Measurements from ENCODE around the gene IL4.
"Not testable (repeated sequence)": the region's sequence is repeated elsewhere in the genome, so short reads cannot be mapped to it uniquely, and the experiment has no call there.

The IL4 gene

DNA sequence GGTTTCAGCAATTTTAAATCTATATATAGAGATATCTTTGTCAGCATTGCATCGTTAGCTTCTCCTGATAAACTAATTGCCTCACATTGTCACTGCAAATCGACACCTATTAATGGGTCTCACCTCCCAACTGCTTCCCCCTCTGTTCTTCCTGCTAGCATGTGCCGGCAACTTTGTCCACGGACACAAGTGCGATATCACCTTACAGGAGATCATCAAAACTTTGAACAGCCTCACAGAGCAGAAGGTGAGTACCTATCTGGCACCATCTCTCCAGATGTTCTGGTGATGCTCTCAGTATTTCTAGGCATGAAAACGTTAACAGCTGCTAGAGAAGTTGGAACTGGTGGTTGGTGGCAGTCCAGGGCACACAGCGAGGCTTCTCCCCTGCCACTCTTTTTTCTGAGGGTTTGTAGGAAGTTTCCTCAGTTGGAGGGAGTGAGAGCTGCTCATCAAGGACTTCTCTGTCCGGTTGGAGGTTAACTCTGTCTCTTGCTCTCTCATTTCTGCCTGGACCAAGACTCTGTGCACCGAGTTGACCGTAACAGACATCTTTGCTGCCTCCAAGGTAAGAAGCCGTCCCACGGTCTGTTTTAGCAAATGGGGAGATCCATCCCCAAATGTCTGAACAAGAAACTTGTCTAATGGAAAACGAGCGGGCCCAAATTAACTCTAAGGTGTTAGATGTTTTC is at the start of gene IL4:
Gene IL4 (plus strand): TSS at position 51 of the 692 bp plus-strand sequence. CDS start 62 bp downstream, at position 113.
- Mint-ChIP-seq H3K27me3 (peaks cover 7% of the 10 kb centered on the region), H3K27ac (peak within 1 kb of the TSS; percentile 27 to 63), H3K9me3 (peaks cover 0 to 6% of the 10 kb centered on the region in 2 donors), H3K4me1 (peaks cover 39% of the 10 kb centered on the region), H3K4me3 (peak within 1 kb of the TSS in 1 of 2 donors; percentile 49)
- DNase-seq (no peak), ATAC-seq (no peak)

GRCh38 chr5:132627470-132627869 is 46.3 kb upstream of the IL4 start:
- Mint-ChIP-seq H3K27me3 (no peaks in the 10 kb centered on the region), H3K27ac (peak overlapping the region in 1 of 2 donors; percentile 0), H3K4me3 (no peak overlapping the region), H3K9me3 (no peaks in the 10 kb centered on the region), H3K4me1 (peaks cover 31% of the 10 kb centered on the region)
- no peak for DNase-seq
- no peak for ATAC-seq

- Mint-ChIP-seq H3K4me1 (peaks cover 26% of the 10 kb centered on the region), H3K4me3 (no peak overlapping the region), H3K27ac (no peak overlapping the region), H3K27me3 (no peaks in the 10 kb centered on the region), H3K9me3 (no peaks in the 10 kb centered on the region)
- ATAC-seq = no peak
- DNase-seq = no peak
Measured at GRCh38 chr5:132628814-132629213, 45.0 kb upstream of the IL4 start.

DNA sequence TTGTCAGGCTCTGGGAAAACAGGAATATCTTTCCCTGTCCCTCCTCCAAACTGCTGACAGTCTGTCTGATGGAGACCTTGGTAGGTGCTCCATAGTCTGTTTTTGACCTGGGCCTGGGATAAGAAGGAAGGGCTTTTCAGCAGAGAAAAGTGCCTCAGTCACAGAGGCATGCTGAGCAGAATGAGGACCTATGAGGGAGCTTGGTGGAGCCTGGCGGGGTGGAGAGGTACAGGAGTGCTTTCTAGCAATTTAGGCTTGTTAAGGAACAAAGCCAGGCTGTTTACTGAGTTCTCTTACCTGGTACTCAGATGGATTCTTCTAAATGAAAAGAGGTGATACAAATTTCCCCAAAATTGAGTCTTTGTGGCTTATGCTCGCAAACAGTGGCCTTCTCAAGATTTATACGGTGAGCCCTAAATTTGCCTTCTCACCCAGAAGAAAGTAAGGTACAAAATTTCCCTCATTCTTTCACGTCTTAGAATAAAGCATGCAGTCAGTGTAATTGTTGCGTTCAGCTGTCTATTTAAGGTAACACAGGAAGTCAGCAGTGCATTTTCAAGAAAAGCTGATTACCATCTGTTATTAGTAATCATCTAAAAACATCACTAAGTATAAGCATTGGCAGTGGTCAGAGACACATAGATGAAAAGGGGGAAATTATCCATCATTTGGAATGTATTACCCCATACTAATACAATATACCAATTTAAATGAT is 44.4 kb upstream of the IL4 start:
- Mint-ChIP-seq H3K9me3 (no peaks in the 10 kb centered on the region), H3K4me3 (no peak overlapping the region), H3K27me3 (no peaks in the 10 kb centered on the region), H3K4me1 (peaks cover 26% of the 10 kb centered on the region), H3K27ac (no peak overlapping the region)
- ATAC-seq (no peak), DNase-seq (no peak)

GRCh38 chr5:132633587-132633986 is 40.2 kb upstream of the IL4 start:
- peaks cover 65% of the 10 kb centered on the region for H3K4me1 Mint-ChIP-seq
- ATAC-seq, H3K27me3 Mint-ChIP-seq, DNase-seq, H3K4me3 Mint-ChIP-seq, H3K27ac Mint-ChIP-seq, H3K9me3 Mint-ChIP-seq: not testable (repeated sequence)

GRCh38 chr5:132635873-132636272 is 37.9 kb upstream of the IL4 start:
- DNase-seq = no peak

DNA sequence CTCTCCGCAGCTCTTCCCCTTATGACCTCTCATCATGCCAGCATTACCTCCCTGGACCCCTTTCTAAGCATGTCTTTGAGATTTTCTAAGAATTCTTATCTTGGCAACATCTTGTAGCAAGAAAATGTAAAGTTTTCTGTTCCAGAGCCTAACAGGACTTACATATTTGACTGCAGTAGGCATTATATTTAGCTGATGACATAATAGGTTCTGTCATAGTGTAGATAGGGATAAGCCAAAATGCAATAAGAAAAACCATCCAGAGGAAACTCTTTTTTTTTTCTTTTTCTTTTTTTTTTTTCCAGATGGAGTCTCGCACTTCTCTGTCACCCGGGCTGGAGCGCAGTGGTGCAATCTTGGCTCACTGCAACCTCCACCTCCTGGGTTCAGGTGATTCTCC is 36.5 kb upstream of the IL4 start:
- peak overlapping the region in 1 of 2 donors; percentile 11 for H3K4me3 Mint-ChIP-seq
- no peak for ATAC-seq
- DNase-seq = no peak
- no peak overlapping the region for H3K27ac Mint-ChIP-seq
- H3K4me1 Mint-ChIP-seq = peaks cover 83% of the 10 kb centered on the region
- H3K9me3 Mint-ChIP-seq = no peaks in the 10 kb centered on the region
- H3K27me3 Mint-ChIP-seq = no peaks in the 10 kb centered on the region

More at GRCh38 chr5:132635873-132636272, 37.9 kb upstream of the IL4 start:
- Mint-ChIP-seq H3K27ac (peak overlapping the region; percentile 38 to 49), H3K27me3 (no peaks in the 10 kb centered on the region), H3K4me3 (peak overlapping the region; percentile 50 to 53), H3K9me3 (no peaks in the 10 kb centered on the region), H3K4me1 (peaks cover 81% of the 10 kb centered on the region)
- peak; percentile 80 for ATAC-seq

DNA sequence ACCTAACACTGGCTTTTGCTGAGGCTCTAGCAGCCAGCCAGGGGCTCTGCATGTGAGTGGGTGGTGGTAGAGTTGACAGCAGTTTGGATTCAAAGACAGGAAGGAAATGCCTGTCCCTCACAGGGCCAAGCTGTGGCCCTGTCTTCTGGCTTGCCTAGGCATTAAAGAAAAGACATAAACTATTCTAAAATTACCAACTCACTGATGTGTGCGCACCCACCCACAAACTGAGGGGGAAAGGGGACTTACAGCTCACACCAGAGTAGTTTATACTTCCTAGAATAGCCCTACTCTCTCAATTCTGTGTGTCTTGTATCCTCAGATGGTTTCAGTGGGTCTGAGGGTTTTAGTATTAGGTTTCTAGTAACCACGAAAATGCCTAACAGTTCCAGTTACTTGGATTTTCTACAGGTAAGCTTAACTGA is 34.1 kb upstream of the IL4 start:
- Mint-ChIP-seq H3K27me3 (no peaks in the 10 kb centered on the region), H3K27ac (peak overlapping the region; percentile 77 to 92)

GRCh38 chr5:132640613-132641012 is 33.2 kb upstream of the IL4 start:
- peaks cover 84% of the 10 kb centered on the region for H3K4me1 Mint-ChIP-seq
- DNase-seq (peak in 1 of 2 donors; percentile 23), ATAC-seq (peak; percentile 38)
- H3K4me3 Mint-ChIP-seq = peak overlapping the region; percentile 42 to 72
- no peaks in the 10 kb centered on the region for H3K9me3 Mint-ChIP-seq
- H3K27me3 Mint-ChIP-seq = no peaks in the 10 kb centered on the region
- peak overlapping the region; percentile 77 to 92 for H3K27ac Mint-ChIP-seq

More for the DNA sequence above, 34.1 kb upstream of the IL4 start:
- H3K4me3 Mint-ChIP-seq = peak overlapping the region in 1 of 2 donors; percentile 42
- H3K9me3 Mint-ChIP-seq = no peaks in the 10 kb centered on the region
- ATAC-seq (peak; percentile 78), DNase-seq (peak; percentile 58 to 74)
- peaks cover 93% of the 10 kb centered on the region for H3K4me1 Mint-ChIP-seq

GRCh38 chr5:132641241-132641723 is 32.5 kb upstream of the IL4 start:
- no peaks in the 10 kb centered on the region for H3K9me3 Mint-ChIP-seq
- H3K27ac Mint-ChIP-seq = peak overlapping the region in 1 of 2 donors; percentile 92
- ATAC-seq (peak; percentile 79), DNase-seq (peak; percentile 55 to 69)
- no peaks in the 10 kb centered on the region for H3K27me3 Mint-ChIP-seq
- peaks cover 78% of the 10 kb centered on the region for H3K4me1 Mint-ChIP-seq
- peak overlapping the region; percentile 60 to 72 for H3K4me3 Mint-ChIP-seq

DNA sequence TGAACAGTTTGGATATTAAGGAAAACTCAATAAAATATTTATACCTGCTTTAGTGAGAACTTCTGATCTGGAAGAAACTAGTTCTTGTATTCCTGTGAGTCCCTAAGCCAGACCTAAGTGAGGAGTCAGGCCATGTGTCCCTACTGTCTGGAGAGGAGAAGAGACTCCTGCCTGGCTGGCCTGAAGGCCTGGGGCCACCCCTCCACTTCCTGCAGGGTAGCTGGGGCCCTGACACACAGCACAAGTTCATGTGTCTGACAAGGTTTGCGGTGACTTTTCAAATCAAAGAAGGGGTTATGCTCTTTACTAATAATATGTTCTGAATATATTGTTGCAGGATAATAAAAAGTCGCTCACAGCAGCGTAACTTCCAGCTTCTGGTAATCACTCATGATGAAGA is 31.9 kb upstream of the IL4 start:
- H3K27ac Mint-ChIP-seq = peak overlapping the region in 1 of 2 donors; percentile 92
- H3K9me3 Mint-ChIP-seq = no peaks in the 10 kb centered on the region
- H3K4me3 Mint-ChIP-seq = peak overlapping the region; percentile 60 to 72
- ATAC-seq = peak; percentile 29
- H3K27me3 Mint-ChIP-seq = no peaks in the 10 kb centered on the region
- peaks cover 72% of the 10 kb centered on the region for H3K4me1 Mint-ChIP-seq
- no peak for DNase-seq

DNA sequence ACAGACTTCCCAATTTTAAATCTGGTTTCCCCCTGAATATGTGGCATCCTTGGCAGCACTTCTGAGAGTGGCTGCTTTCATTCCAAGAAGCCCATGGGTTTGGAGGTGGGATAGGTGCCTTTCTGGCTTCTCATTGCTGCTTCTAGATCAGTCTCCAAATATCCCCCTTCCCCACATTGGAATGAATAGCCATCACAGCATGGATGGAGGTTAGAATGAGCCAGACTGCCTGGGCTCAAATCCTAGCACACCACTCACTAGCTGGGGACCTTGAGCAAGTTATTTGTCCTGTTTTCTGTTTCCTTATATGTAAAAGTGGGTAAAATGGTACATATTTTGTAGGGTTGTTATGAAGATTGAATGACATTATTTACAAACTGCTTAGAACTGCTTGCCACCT is 29.6 kb upstream of the IL4 start:
- ATAC-seq = no peak
- Mint-ChIP-seq H3K4me1 (peaks cover 49% of the 10 kb centered on the region), H3K27ac (no peak overlapping the region)

DNA sequence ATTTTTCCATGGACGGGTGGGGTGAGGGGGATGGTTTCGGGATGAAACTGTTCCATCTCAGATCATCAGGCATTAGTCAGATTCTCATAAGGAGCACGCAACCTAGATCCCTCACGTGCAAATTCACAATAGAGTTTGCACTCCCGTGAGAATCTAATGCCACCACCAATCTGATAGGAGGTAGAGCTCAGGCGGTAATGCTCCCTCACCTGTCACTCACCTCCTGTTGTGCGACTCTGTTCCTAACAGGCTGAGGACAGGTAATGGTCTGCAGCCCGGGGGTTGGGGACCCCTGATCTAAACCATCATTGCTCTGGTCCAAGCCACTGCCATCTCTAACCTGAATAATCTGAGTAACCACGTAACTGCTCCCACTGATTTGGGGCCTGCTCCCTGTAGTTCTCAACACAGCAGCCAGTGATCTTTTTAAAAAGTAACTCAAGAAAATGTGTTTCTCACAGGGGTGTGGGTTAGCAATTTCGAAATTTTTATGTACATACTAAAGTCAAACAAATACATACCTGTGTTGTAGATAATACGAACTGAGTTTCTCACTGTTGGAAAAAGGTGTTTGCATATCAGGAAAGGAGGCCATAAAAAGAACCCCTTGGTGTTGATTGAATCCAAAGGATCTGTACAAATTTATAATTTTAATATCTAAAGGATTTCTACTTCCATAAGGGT is 27.1 kb upstream of the IL4 start:
- Mint-ChIP-seq H3K27ac (no peak overlapping the region), H3K4me1 (peaks cover 33% of the 10 kb centered on the region)
- ATAC-seq = no peak

More for the DNA sequence above, 29.6 kb upstream of the IL4 start:
- Mint-ChIP-seq H3K4me3 (no peak overlapping the region), H3K27me3 (peaks cover 5% of the 10 kb centered on the region), H3K9me3 (peaks cover 14% of the 10 kb centered on the region in 2 donors)
- no peak for DNase-seq

GRCh38 chr5:132647473-132647872 is 26.3 kb upstream of the IL4 start:
- DNase-seq (no peak), ATAC-seq (no peak)
- Mint-ChIP-seq H3K4me1 (peaks cover 25% of the 10 kb centered on the region), H3K9me3 (peaks cover 14 to 20% of the 10 kb centered on the region in 2 donors), H3K4me3 (no peak overlapping the region), H3K27me3 (peaks cover 5% of the 10 kb centered on the region), H3K27ac (no peak overlapping the region)

More for the DNA sequence above, 27.1 kb upstream of the IL4 start:
- H3K9me3 Mint-ChIP-seq = peaks cover 14 to 15% of the 10 kb centered on the region in 2 donors
- no peak for DNase-seq
- no peak overlapping the region for H3K4me3 Mint-ChIP-seq
- H3K27me3 Mint-ChIP-seq = peaks cover 5% of the 10 kb centered on the region

GRCh38 chr5:132648355-132648754 is 25.4 kb upstream of the IL4 start:
- peaks cover 9% of the 10 kb centered on the region for H3K27me3 Mint-ChIP-seq
- no peak overlapping the region for H3K27ac Mint-ChIP-seq
- H3K4me3 Mint-ChIP-seq = no peak overlapping the region
- ATAC-seq (no peak), DNase-seq (no peak)
- H3K9me3 Mint-ChIP-seq = peaks cover 14 to 20% of the 10 kb centered on the region in 2 donors
- peaks cover 17% of the 10 kb centered on the region for H3K4me1 Mint-ChIP-seq
